ENCODE results near the gene ESCO1. TPM values are rescaled to one million over a fixed set of nuclear protein-coding genes. Genes with fewer than 3 reads are reported as not detected.

The ESCO1 gene
- total and polyA plus RNA-seq, 2 of the 13 experiments (the other 11 are each of a cell fraction or from before 2014, with no cell fraction given) = 6.3 to 19.4 TPM

DNA sequence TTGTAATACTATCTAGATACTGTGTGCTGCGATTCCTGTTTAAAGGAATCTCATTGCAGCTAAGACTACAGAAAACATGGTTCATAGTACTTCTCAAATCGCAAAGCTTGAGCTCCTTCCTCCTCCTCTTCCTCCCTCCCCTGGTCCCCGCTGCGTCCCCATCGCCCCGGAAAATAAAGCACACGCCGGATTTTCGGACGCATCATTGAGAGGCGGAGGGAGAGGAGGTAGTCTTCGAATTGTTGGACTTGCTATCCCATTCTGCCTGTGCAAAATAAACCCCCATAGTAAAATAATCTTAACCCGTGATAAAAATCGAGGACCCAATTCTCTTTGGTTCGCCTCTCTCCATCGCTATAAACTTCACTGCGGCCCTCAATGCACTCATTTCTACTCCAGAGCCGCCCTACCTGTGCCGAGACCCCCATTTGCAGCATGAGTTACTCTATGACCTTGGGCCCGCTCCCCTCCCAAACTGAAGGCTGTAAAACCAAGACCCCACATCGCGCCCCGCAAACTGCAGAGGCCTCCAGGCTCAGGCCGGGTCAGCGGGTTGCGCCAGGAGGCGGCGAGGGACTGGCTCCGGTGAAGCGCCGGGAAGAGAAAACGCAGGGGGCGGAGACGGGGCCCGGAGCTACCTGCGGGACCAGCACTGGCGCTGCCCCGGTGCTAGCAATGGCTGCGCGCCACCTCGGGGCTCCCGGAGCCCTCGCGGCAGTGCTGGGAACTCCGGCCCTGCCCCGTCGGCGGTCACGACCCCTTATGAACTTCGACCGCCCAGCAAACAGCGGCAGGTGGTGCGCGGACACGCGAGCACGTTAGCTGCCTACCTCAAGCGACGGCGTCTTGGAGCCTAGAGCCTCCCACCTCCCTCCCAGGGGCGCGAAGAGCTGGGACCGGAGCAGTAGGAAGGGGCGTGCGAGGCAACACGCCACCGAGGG is 649 bp downstream of the ESCO1 start (continued):
- peak; percentile 61 for TF ChIP-seq RNF2 (conservative IDR thresholded peaks at IDR 0.05; ENCODE audit: low read depth)
- TF ChIP-seq, protein P1, sequence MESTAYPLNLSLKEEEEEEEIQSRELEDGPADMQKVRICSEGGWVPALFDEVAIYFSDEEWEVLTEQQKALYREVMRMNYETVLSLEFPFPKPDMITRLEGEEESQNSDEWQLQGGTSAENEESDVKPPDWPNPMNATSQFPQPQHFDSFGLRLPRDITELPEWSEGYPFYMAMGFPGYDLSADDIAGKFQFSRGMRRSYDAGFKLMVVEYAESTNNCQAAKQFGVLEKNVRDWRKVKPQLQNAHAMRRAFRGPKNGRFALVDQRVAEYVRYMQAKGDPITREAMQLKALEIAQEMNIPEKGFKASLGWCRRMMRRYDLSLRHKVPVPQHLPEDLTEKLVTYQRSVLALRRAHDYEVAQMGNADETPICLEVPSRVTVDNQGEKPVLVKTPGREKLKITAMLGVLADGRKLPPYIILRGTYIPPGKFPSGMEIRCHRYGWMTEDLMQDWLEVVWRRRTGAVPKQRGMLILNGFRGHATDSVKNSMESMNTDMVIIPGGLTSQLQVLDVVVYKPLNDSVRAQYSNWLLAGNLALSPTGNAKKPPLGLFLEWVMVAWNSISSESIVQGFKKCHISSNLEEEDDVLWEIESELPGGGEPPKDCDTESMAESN (CRISPR knock-in tag; conservative IDR thresholded peaks at IDR 0.05) = no peak; the same call in 1 of the 2 replicates
- 0 out of 2 replicates have a peak, but pooled peaks have one; percentile 9 for TF ChIP-seq ZNF891 (CRISPR knock-in tag; IDR thresholded peaks at IDR 0.05)
- TF ChIP-seq HOXA7 (CRISPR knock-in tag; IDR thresholded peaks at IDR 0.05) = peak; percentile 66; the same call in 1 of the 2 replicates
- TF ChIP-seq TBL1XR1 (IDR thresholded peaks at IDR 0.05; ENCODE audit: borderline replicate concordance, low read length, partially characterized antibody) = no peak
- no peak for TF ChIP-seq NFRKB (IDR thresholded peaks at IDR 0.05)
- 0 out of 2 replicates have a peak, but pooled peaks have one; percentile 50 for TF ChIP-seq SCMH1 (CRISPR knock-in tag; IDR thresholded peaks at IDR 0.05; ENCODE audit: borderline replicate concordance)
- TF ChIP-seq, protein P2, sequence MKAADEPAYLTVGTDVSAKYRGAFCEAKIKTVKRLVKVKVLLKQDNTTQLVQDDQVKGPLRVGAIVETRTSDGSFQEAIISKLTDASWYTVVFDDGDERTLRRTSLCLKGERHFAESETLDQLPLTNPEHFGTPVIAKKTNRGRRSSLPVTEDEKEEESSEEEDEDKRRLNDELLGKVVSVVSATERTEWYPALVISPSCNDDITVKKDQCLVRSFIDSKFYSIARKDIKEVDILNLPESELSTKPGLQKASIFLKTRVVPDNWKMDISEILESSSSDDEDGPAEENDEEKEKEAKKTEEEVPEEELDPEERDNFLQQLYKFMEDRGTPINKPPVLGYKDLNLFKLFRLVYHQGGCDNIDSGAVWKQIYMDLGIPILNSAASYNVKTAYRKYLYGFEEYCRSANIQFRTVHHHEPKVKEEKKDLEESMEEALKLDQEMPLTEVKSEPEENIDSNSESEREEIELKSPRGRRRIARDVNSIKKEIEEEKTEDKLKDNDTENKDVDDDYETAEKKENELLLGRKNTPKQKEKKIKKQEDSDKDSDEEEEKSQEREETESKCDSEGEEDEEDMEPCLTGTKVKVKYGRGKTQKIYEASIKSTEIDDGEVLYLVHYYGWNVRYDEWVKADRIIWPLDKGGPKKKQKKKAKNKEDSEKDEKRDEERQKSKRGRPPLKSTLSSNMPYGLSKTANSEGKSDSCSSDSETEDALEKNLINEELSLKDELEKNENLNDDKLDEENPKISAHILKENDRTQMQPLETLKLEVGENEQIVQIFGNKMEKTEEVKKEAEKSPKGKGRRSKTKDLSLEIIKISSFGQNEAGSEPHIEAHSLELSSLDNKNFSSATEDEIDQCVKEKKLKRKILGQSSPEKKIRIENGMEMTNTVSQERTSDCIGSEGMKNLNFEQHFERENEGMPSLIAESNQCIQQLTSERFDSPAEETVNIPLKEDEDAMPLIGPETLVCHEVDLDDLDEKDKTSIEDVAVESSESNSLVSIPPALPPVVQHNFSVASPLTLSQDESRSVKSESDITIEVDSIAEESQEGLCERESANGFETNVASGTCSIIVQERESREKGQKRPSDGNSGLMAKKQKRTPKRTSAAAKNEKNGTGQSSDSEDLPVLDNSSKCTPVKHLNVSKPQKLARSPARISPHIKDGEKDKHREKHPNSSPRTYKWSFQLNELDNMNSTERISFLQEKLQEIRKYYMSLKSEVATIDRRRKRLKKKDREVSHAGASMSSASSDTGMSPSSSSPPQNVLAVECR (CRISPR knock-in tag; IDR thresholded peaks at IDR 0.05; ENCODE audit: borderline replicate concordance) = no peak; the same call in 1 of the 2 replicates
- TF ChIP-seq GTF2F1 (IDR thresholded peaks at IDR 0.05; ENCODE audit: low read length) = no peak
- TF ChIP-seq ZNF790 (CRISPR knock-in tag; IDR thresholded peaks at IDR 0.05; ENCODE audit: borderline replicate concordance) = 0 out of 2 replicates have a peak, but pooled peaks have one; percentile 46
- TF ChIP-seq ZMYM4 (CRISPR knock-in tag; IDR thresholded peaks at IDR 0.05) = no peak; the same call in 1 of the 2 replicates
- no peak; the same call in 1 of the 2 replicates for TF ChIP-seq ZNF616 (CRISPR knock-in tag; IDR thresholded peaks at IDR 0.05; ENCODE audit: low read depth)
- TF ChIP-seq, protein P3, sequence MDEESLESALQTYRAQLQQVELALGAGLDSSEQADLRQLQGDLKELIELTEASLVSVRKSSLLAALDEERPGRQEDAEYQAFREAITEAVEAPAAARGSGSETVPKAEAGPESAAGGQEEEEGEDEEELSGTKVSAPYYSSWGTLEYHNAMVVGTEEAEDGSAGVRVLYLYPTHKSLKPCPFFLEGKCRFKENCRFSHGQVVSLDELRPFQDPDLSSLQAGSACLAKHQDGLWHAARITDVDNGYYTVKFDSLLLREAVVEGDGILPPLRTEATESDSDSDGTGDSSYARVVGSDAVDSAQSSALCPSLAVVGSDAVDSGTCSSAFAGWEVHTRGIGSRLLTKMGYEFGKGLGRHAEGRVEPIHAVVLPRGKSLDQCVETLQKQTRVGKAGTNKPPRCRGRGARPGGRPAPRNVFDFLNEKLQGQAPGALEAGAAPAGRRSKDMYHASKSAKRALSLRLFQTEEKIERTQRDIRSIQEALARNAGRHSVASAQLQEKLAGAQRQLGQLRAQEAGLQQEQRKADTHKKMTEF (CRISPR knock-in tag; IDR thresholded peaks at IDR 0.05) = no peak
- TF ChIP-seq ZNF724P (CRISPR knock-in tag; IDR thresholded peaks at IDR 0.05; ENCODE audit: borderline replicate concordance) = peak; percentile 64; the same call in 1 of the 2 replicates
- no peak for TF ChIP-seq ADNP (CRISPR knock-in tag; IDR thresholded peaks at IDR 0.05)
- no peak; the same call in 1 of the 2 replicates for TF ChIP-seq GFI1 (CRISPR knock-in tag; IDR thresholded peaks at IDR 0.05; ENCODE audit: borderline replicate concordance)
- TF ChIP-seq MTA3 (CRISPR knock-in tag; IDR thresholded peaks at IDR 0.05) = no peak
- no peak for TF ChIP-seq ZNF468 (CRISPR knock-in tag; IDR thresholded peaks at IDR 0.05)
- TF ChIP-seq RFX5 (IDR thresholded peaks at IDR 0.05; ENCODE audit: low read depth, low read length) = no peak
- TF ChIP-seq KLF12 (CRISPR knock-in tag; IDR thresholded peaks at IDR 0.05; ENCODE audit: borderline replicate concordance) = peak; percentile 23; the same call in 1 of the 2 replicates
- no peak for TF ChIP-seq BRD4 (CRISPR knock-in tag; IDR thresholded peaks at IDR 0.05)
- no peak for TF ChIP-seq CBX2 (IDR thresholded peaks at IDR 0.05; ENCODE audit: low read depth, low read length)
- TF ChIP-seq CBX2 (CRISPR knock-in tag; IDR thresholded peaks at IDR 0.05; ENCODE audit: low read depth) = no peak; the same call in 1 of the 2 replicates
